ENCODE data around the gene SNRPA. TPM values are rescaled to one million over a fixed set of nuclear protein-coding genes. Genes with fewer than 3 reads are reported as not detected.
A peak's percentile ranks its signal among the peaks of the same experiment; 100 is the strongest.

SNRPA gene
- polyA plus RNA-seq, 1 of the 3 experiments (the other 2 are of a cell fraction) = 121 TPM

GRCh38 chr19:40776932-40777644 is 26.1 kb downstream of the SNRPA start:
- TF ChIP-seq RFX5 (IDR thresholded peaks at IDR 0.05; ENCODE audit: low read length) (peak; percentile 99), SMC3 (IDR thresholded peaks at IDR 0.05; ENCODE audit: low read depth, low read length) (no peak), RCOR1 (IDR thresholded peaks at IDR 0.05; ENCODE audit: low read length) (no peak; the same call in 1 of the 2 replicates), RAD21 (IDR thresholded peaks at IDR 0.05; ENCODE audit: low read length) (no peak), POLR2AphosphoS5 (IDR thresholded peaks at IDR 0.05; ENCODE audit: low read depth, low read length) (no peak), ELF1 (IDR thresholded peaks at IDR 0.05) (no peak), SIN3A (IDR thresholded peaks at IDR 0.05; ENCODE audit: borderline replicate concordance, low read depth, low read length) (0 out of 2 replicates have a peak, but pooled peaks have one; percentile 8), TCF12 (IDR thresholded peaks at IDR 0.05) (no peak), MXI1 (IDR thresholded peaks at IDR 0.05; ENCODE audit: low read depth, low read length) (no peak), FOSL2 (IDR thresholded peaks at IDR 0.05; ENCODE audit: borderline replicate concordance, low read depth) (no peak)
- H4K20me1 ChIP-seq (ENCODE audit: insufficient read depth) = no peaks in the 10 kb centered on the region
- POLR2A ChIA-PET = interaction anchor here (0.8 to 3.3 kb wide), 9 partner anchors 9 to 114 kb away, joined by 3 to 31 read pairs (median 7); partner anchors contain the start of genes ACTMAP, COQ8B, EGLN2 and ITPKC
- H3K27ac ChIP-seq (ENCODE audit: low read depth in 2 of 2, low read length in 1 of 2) = peak overlapping the region; percentile 97 to 99
- peak overlapping the region; percentile 80 for H3K4me2 ChIP-seq
- no peaks in the 10 kb centered on the region for H3K9me2 ChIP-seq
- no peaks in the 10 kb centered on the region for H3K27me3 ChIP-seq (ENCODE audit: insufficient read depth)
- peaks cover 6 to 9% of the 10 kb centered on the region in 2 experiments; a peak in 2 of 4 replicates for H3K4me1 ChIP-seq (ENCODE audit: control insufficient read depth in 1 of 2, insufficient read depth in 2 of 2, low read depth in 1 of 2, low read length in 1 of 2)
- H2AFZ ChIP-seq (ENCODE audit: low read depth) = peak overlapping the region; percentile 80
- H3K9me3 ChIP-seq = no peaks in the 10 kb centered on the region
- peaks cover 15% of the 10 kb centered on the region; the same call in 1 of the 2 replicates for H3K79me2 ChIP-seq (ENCODE audit: insufficient read depth)
- H3K9ac ChIP-seq = peak overlapping the region; percentile 81
- H3K4me3 ChIP-seq (ENCODE audit: low read depth in 2 of 2, low read length in 1 of 2) = peak overlapping the region; percentile 61 to 67
- WGBS (ENCODE audit: low lambda C conversion rate) = 15% methylated on average over 13 of the region's 13 CpGs
- H3F3A ChIP-seq (replicated peaks; ENCODE audit: insufficient read depth) = peaks cover 13% of the 10 kb centered on the region
- no peaks in the 10 kb centered on the region for H3K36me3 ChIP-seq (replicated peaks in 1 of 2; ENCODE audit: control insufficient read depth in 1 of 2, insufficient read depth in 2 of 2, low read length in 1 of 2)
- DNase-seq = peak; percentile 82
- CTCF ChIA-PET = interaction anchor here (0.9 to 2.4 kb wide), 7 partner anchors 17 to 114 kb away, joined by 3 to 20 read pairs (median 3); partner anchors contain the start of genes COQ8B, EGLN2 and ITPKC

GRCh38 chr19:40777645-40777936 is 26.6 kb downstream of the SNRPA start:
- DNase-seq = no peak
- under 1% methylated on average over 10 of the region's 10 CpGs for WGBS (ENCODE audit: low lambda C conversion rate)
- POLR2A ChIA-PET = interaction anchor here (0.8 to 3.3 kb wide), 11 partner anchors 9 to 1082 kb away, joined by 3 to 31 read pairs (median 7); partner anchors contain the start of genes ACTMAP, COQ8B, EGLN2 and ITPKC
- no peaks in the 10 kb centered on the region for H3K36me3 ChIP-seq (replicated peaks in 1 of 2; ENCODE audit: control insufficient read depth in 1 of 2, insufficient read depth in 2 of 2, low read length in 1 of 2)
- peak overlapping the region; percentile 61 to 67 for H3K4me3 ChIP-seq (ENCODE audit: low read depth in 2 of 2, low read length in 1 of 2)
- no peaks in the 10 kb centered on the region for H3K9me2 ChIP-seq
- CTCF ChIA-PET = interaction anchor here (0.6 to 2.4 kb wide), 7 partner anchors 16 to 249 kb away, joined by 3 to 20 read pairs (median 3); partner anchors contain the start of genes COQ8B, EGLN2 and ITPKC
- H3K9me3 ChIP-seq = no peaks in the 10 kb centered on the region
- H2AFZ ChIP-seq (ENCODE audit: low read depth) = peak overlapping the region; percentile 75
- peak overlapping the region; percentile 81 for H3K9ac ChIP-seq
- peaks cover 13% of the 10 kb centered on the region for H3F3A ChIP-seq (replicated peaks; ENCODE audit: insufficient read depth)
- TF ChIP-seq SIN3A (IDR thresholded peaks at IDR 0.05; ENCODE audit: borderline replicate concordance, low read depth, low read length) (no peak), REST (IDR thresholded peaks at IDR 0.05; ENCODE audit: low read depth, low read length) (no peak), MAX (IDR thresholded peaks at IDR 0.05; ENCODE audit: low read depth) (0 out of 2 replicates have a peak, but pooled peaks have one; percentile 30), GATA2 (CRISPR knock-in tag; IDR thresholded peaks at IDR 0.05) (no peak), RFX5 (IDR thresholded peaks at IDR 0.05; ENCODE audit: low read length) (no peak)
- peaks cover 15% of the 10 kb centered on the region; the same call in 1 of the 2 replicates for H3K79me2 ChIP-seq (ENCODE audit: insufficient read depth)
- H3K27me3 ChIP-seq (ENCODE audit: insufficient read depth) = no peaks in the 10 kb centered on the region
- peak overlapping the region; percentile 80 for H3K4me2 ChIP-seq
- H3K4me1 ChIP-seq (ENCODE audit: control insufficient read depth in 1 of 2, insufficient read depth in 2 of 2, low read depth in 1 of 2, low read length in 1 of 2) = peaks cover 6 to 9% of the 10 kb centered on the region in 2 experiments; a peak in 2 of 4 replicates
- H4K20me1 ChIP-seq (ENCODE audit: insufficient read depth) = no peaks in the 10 kb centered on the region
- H3K27ac ChIP-seq (ENCODE audit: low read depth in 2 of 2, low read length in 1 of 2) = peak overlapping the region; percentile 97 to 99
